ENCODE data around the gene RPL10A. TPM values are rescaled to one million over a fixed set of nuclear protein-coding genes. Genes with fewer than 3 reads are reported as not detected.

RPL10A gene
- total and polyA plus RNA-seq, 2 of the 13 experiments (the other 11 are each of a cell fraction or from before 2014, with no cell fraction given) = 1,854 to 2,726 TPM

GRCh38 chr6:35496036-35496840 is 28.0 kb downstream of the RPL10A start (continued):
- 0 out of 2 replicates have a peak, but pooled peaks have one; percentile 19 for TF ChIP-seq SMAD3 (CRISPR knock-in tag; IDR thresholded peaks at IDR 0.05)
- TF ChIP-seq UBTF (CRISPR knock-in tag; IDR thresholded peaks at IDR 0.05) = peak; percentile 98
- TF ChIP-seq ZNF563 (CRISPR knock-in tag; IDR thresholded peaks at IDR 0.05) = 0 out of 2 replicates have a peak, but pooled peaks have one; percentile 35
- TF ChIP-seq ZFX (CRISPR knock-in tag; IDR thresholded peaks at IDR 0.05; ENCODE audit: low read depth) = peak; percentile 96
- peak; percentile 46 for TF ChIP-seq TAF15 (IDR thresholded peaks at IDR 0.05; ENCODE audit: low read depth, low read length, poor library complexity, severe bottlenecking)
- peak; percentile 66 for TF ChIP-seq MXD3 (CRISPR knock-in tag; IDR thresholded peaks at IDR 0.05)
- peak; percentile 48; the same call in 1 of the 2 replicates for TF ChIP-seq PATZ1 (CRISPR knock-in tag; IDR thresholded peaks at IDR 0.05)
- TF ChIP-seq ZNF567 (CRISPR knock-in tag; IDR thresholded peaks at IDR 0.05; ENCODE audit: borderline replicate concordance) = 0 out of 2 replicates have a peak, but pooled peaks have one; percentile 21
- TF ChIP-seq PRDM15 (CRISPR knock-in tag; IDR thresholded peaks at IDR 0.05) = peak; percentile 60; the same call in 1 of the 2 replicates
- peak; percentile 33; the same call in 1 of the 2 replicates for TF ChIP-seq ZNF501 (CRISPR knock-in tag; IDR thresholded peaks at IDR 0.05)
- TF ChIP-seq ATF7-NPFF (CRISPR knock-in tag; IDR thresholded peaks at IDR 0.05; ENCODE audit: low read depth) = peak; percentile 19
- no peak for TF ChIP-seq SP2 (CRISPR knock-in tag; IDR thresholded peaks at IDR 0.05)
- 0 out of 2 replicates have a peak, but pooled peaks have one; percentile 25 for TF ChIP-seq ADNP (CRISPR knock-in tag; IDR thresholded peaks at IDR 0.05)
- TF ChIP-seq GABPB1 (CRISPR knock-in tag; IDR thresholded peaks at IDR 0.05) = peak; percentile 69
- TF ChIP-seq XRCC5 (optimal IDR thresholded peaks at IDR 0.05; ENCODE audit: low read length) = peak; percentile 17
- TF ChIP-seq ZSCAN12 (CRISPR knock-in tag; IDR thresholded peaks at IDR 0.05) = 0 out of 2 replicates have a peak, but pooled peaks have one; percentile 74
- TF ChIP-seq SIN3A (IDR thresholded peaks at IDR 0.05; ENCODE audit: borderline replicate concordance, low read depth, low read length) = 0 out of 2 replicates have a peak, but pooled peaks have one; percentile 33
- 0 out of 2 replicates have a peak, but pooled peaks have one; percentile 26 for TF ChIP-seq CREB3 (CRISPR knock-in tag; IDR thresholded peaks at IDR 0.05)
- TF ChIP-seq RBFOX2 (IDR thresholded peaks at IDR 0.05; ENCODE audit: low read depth, low read length) = peak; percentile 86
